Progenitor cell of endocrine pancreas (in vitro differentiated cells): Measurements from ENCODE around the gene MAST4. TPM values are rescaled to one million over a fixed set of nuclear protein-coding genes. Genes with fewer than 3 reads are reported as not detected.

Experiments
- DNase-seq: peaks from one replicate; pipeline ENCODE4 v3.0.0; 2021; ENCODE audit warnings: low spot score; ENCODE audit not compliant: unreplicated experiment
- H3K27ac Mint-ChIP-seq: 2 replicates; pipeline ENCODE4 v1.8.0; 2021; ENCODE audit warnings: mild to moderate bottlenecking, moderate library complexity, mixed read lengths
- H3K27me3 Mint-ChIP-seq: 2 replicates; pipeline ENCODE4 v1.8.0; 2021; ENCODE audit warnings: mixed read lengths
- H3K36me3 Mint-ChIP-seq: 2 replicates; pipeline ENCODE4 v1.8.0; 2022; ENCODE audit warnings: mixed read lengths; ENCODE audit not compliant: insufficient read depth
- H3K4me1 Mint-ChIP-seq: 2 replicates; pipeline ENCODE4 v1.8.0; 2021; ENCODE audit warnings: low read depth, mixed read lengths
- H3K4me3 Mint-ChIP-seq: 2 replicates; pipeline ENCODE4 v1.8.0; 2021; ENCODE audit warnings: low read depth, mild to moderate bottlenecking, moderate library complexity, mixed read lengths
- H3K9me3 Mint-ChIP-seq: 2 replicates; pipeline ENCODE4 v1.8.0; 2021; ENCODE audit warnings: low read depth, mixed read lengths
- total RNA-seq: library from RNA; stranded (reverse); gene quantifications from 2 replicates; pipeline ENCODE4 v1.2.1, GENCODE V29; 2021
- TF ChIP-seq, protein P1 (sequence below): fragments of 200-600 bp; sonication (generic); IDR thresholded peaks from one replicate; pipeline ENCODE4 v1.5.0; 2021; ENCODE audit warnings: antibody characterized with exemption, mild to moderate bottlenecking; ENCODE audit not compliant: unreplicated experiment

The MAST4 gene
- total RNA-seq, 1 donor from 2014 or later = 45.3 TPM

DNA sequence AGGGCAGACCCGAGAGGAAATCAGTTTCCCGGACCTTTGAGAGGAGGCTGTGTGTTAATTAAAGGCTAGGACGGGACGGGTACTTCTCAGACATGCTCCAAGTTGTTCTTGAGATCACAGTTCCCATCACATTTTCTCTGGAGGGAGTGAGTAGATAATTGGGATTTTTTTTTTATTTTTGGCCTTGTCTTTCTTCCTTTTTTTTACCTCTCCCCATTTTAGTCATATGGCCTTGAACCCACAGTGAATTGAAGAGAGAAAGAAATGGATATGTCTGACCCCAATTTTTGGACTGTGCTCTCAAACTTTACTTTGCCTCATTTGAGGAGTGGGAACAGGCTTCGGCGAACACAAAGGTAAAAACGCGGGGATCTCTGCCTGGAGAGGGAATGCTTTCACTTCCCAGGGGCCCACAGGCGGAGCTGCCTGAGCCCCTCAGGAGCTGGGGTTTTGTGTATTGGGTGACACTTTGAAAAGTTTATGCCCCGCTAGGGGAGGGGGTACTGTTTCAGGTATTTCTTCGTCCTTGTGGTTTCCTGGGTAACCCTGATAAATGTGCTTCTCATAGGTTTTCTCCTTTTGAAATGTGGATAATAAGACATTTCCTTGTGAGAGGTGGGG, 408.6 kb downstream of the MAST4 start:
- Mint-ChIP-seq H3K4me3 (peak overlapping the region; percentile 88), H3K4me1 (peaks cover 41% of the 10 kb centered on the region)
- DNase-seq = no peak

DNA sequence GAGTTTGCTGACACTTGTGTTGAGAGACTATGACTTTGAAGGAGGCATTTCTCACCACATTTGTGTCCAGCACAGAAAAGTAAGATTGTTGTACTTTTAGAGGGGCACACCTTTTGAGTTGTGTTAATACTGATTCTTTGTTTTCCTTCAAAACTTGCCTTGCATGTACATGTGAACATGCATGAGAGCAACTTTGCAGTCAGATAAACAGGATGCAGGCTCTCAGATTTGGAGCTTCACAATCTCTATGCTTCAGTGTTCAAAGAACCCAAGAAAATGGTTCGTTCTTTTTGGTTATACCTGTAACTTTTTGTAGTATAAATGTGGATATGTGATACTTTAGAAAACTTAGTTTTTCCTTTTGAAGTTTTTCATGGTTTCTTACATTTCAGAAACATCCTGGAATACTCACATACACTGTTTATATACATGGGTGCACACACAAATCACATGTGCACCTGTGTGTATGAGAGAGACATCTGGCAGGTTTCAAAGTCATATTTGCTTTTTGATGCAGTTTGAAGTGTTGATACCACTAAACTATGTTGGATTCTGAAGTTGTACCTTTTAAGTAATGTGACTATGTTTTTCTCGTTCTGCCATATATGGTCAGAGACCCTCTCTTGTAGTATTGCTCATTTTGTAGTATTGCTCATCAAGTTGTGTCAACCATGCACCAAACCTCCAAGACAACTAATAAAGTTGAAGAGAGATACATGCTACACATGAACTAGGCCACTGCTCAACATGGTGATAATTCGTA, 409.7 kb downstream of the MAST4 start:
- peaks cover 45% of the 10 kb centered on the region for H3K4me1 Mint-ChIP-seq
- no peaks in the 10 kb centered on the region for H3K36me3 Mint-ChIP-seq
- TF ChIP-seq, protein P1, sequence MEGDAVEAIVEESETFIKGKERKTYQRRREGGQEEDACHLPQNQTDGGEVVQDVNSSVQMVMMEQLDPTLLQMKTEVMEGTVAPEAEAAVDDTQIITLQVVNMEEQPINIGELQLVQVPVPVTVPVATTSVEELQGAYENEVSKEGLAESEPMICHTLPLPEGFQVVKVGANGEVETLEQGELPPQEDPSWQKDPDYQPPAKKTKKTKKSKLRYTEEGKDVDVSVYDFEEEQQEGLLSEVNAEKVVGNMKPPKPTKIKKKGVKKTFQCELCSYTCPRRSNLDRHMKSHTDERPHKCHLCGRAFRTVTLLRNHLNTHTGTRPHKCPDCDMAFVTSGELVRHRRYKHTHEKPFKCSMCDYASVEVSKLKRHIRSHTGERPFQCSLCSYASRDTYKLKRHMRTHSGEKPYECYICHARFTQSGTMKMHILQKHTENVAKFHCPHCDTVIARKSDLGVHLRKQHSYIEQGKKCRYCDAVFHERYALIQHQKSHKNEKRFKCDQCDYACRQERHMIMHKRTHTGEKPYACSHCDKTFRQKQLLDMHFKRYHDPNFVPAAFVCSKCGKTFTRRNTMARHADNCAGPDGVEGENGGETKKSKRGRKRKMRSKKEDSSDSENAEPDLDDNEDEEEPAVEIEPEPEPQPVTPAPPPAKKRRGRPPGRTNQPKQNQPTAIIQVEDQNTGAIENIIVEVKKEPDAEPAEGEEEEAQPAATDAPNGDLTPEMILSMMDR = no peak
- no peaks in the 10 kb centered on the region for H3K9me3 Mint-ChIP-seq
- peak overlapping the region; percentile 88 for H3K4me3 Mint-ChIP-seq
- no peak for DNase-seq
- H3K27me3 Mint-ChIP-seq = no peaks in the 10 kb centered on the region
- H3K27ac Mint-ChIP-seq = peak overlapping the region; percentile 96

More for the DNA sequence above, 408.6 kb downstream of the MAST4 start:
- peak overlapping the region; percentile 96 for H3K27ac Mint-ChIP-seq
- no peaks in the 10 kb centered on the region for H3K36me3 Mint-ChIP-seq
- TF ChIP-seq, protein P1 = no peak
- H3K27me3 Mint-ChIP-seq = no peaks in the 10 kb centered on the region
- no peaks in the 10 kb centered on the region for H3K9me3 Mint-ChIP-seq

DNA sequence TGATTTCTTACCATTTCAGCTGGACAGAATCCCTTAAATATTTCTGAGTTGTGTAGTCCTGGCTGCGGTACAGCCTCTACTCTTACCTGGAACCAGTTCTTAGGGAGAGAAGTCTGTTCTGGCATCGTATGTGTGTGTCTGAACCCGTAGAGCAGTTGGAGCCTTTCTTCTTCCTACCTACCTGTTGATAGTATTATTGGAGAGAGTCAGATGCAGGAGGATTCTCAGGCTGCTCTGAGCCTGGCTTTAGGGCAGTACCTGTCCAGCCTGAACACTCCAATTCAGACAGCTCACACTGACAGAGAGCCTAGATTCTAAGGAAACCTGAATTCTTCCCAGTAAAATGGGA, 410.3 kb downstream of the MAST4 start:
- TF ChIP-seq, protein P1 = no peak
- Mint-ChIP-seq H3K4me1 (peaks cover 51% of the 10 kb centered on the region), H3K27ac (no peak overlapping the region), H3K27me3 (no peaks in the 10 kb centered on the region), H3K9me3 (no peaks in the 10 kb centered on the region), H3K4me3 (peak overlapping the region; percentile 88), H3K36me3 (no peaks in the 10 kb centered on the region)
- DNase-seq = no peak

DNA sequence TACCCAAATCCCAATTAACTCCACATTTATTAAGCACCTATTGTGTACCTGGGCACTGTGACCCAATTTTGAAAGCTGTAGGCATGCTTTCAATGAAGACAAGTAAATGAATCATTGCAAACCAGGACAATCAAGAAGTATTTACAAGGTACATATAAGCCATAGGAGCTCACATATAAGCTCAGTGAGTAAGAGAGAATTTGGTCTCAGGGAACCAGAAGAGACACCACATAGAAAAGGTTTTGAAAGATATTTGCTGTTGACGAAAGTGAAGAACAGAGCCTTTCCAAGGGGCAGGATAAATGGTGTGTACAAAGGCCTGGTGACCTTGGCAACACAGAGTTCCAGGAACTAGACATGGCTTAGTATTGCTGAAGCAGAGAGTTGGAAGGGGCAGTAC, 412.8 kb downstream of the MAST4 start:
- TF ChIP-seq, protein P1 = no peak
- no peak overlapping the region for H3K4me3 Mint-ChIP-seq
- H3K27ac Mint-ChIP-seq = no peak overlapping the region

DNA sequence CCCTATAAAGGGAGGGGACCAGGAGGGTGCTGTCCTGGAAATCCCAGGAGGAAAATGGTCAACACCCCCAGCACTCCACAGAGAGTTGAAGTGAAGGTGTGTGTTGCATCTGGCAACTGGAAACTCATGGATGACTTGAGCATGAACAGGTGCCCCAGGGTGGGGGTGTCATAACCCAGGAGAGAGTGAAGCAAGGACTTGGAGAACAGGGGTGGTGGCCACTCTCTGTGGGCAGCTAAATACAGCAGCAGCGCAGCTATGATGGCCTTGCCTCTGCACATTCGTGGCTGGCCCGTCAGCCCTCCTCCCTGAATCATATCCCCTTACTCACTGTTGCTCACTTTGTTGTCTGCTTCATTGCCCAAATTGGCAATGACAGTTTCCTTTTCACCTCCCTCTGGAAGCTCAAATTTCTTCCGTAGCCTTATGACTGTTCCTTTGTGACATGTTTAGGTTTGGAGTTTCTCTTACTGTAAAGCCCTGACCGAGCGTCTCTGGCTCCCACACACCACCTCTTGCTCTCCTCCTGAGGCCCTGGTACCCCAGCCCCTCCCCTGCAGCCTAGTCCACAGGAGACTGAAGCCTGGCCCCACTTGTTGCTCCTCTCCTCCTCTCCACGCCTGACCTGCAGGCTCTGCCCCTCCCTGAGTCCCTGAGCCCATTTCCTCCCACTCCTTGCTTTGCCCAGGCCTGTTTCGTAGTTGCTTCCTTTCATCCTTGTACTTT, 414.7 kb downstream of the MAST4 start:
- peaks cover 56% of the 10 kb centered on the region for H3K4me1 Mint-ChIP-seq
- no peaks in the 10 kb centered on the region for H3K9me3 Mint-ChIP-seq
- DNase-seq = no peak
- H3K4me3 Mint-ChIP-seq = no peak overlapping the region
- TF ChIP-seq, protein P1 = no peak
- no peaks in the 10 kb centered on the region for H3K36me3 Mint-ChIP-seq
- no peaks in the 10 kb centered on the region for H3K27me3 Mint-ChIP-seq
- no peak overlapping the region for H3K27ac Mint-ChIP-seq

More for the DNA sequence above, 412.8 kb downstream of the MAST4 start:
- Mint-ChIP-seq H3K27me3 (no peaks in the 10 kb centered on the region), H3K9me3 (no peaks in the 10 kb centered on the region), H3K36me3 (no peaks in the 10 kb centered on the region), H3K4me1 (peaks cover 53% of the 10 kb centered on the region)
- DNase-seq = no peak
